Erythroblast (primary cell): ENCODE data around the gene TGFBR1.

ENCODE experiments used
- GATA1 ChIP-seq: IDR thresholded peaks from 2 replicates; pipeline ENCODE4 v1.6.1; 2011; ENCODE audit warnings: low read depth, mild to moderate bottlenecking, control low read depth, low read length, moderate library complexity
- POLR2A ChIP-seq: IDR thresholded peaks from 2 replicates; pipeline ENCODE4 v1.6.1; 2011; ENCODE audit warnings: mild to moderate bottlenecking, low read length

- TF ChIP-seq POLR2A: no peak
- TF ChIP-seq GATA1: no peak
These were observed 40.1 kb downstream of the TGFBR1 start for GRCh38 chr9:99144966-99145365.
